Measurements from ENCODE around the gene CDH4. TPM values are rescaled to one million over a fixed set of nuclear protein-coding genes. Genes with fewer than 3 reads are reported as not detected.

Gene CDH4
- total and polyA plus RNA-seq, 2 of the 4 experiments (the other 2 are of a cell fraction) = 1.6 to 3.5 TPM

GRCh38 chr20:61924211-61924857 is 672.3 kb downstream of the CDH4 start:
- H4K5ac ChIP-seq (ENCODE audit: low read depth, low read length) = no peak overlapping the region
- H3K79me1 ChIP-seq (ENCODE audit: low read depth in 1 of 2, low read length in 2 of 2) = no peaks in the 10 kb centered on the region
- H3K36me3 ChIP-seq (ENCODE audit: control insufficient read depth, insufficient read depth, low read length) = no peaks in the 10 kb centered on the region
- ATAC-seq (ENCODE audit: low read depth) (no peak), DNase-seq (no peak)
- no peak overlapping the region for H2BK15ac ChIP-seq (ENCODE audit: low read depth, low read length)
- peak overlapping the region; percentile 3 for H2AFZ ChIP-seq (replicated peaks; ENCODE audit: low read length, poor library complexity)
- intact Hi-C loops (cut with micrococcal nuclease) = no loop called here
- H3K9me1 ChIP-seq (ENCODE audit: insufficient read depth, low read length) = no peaks in the 10 kb centered on the region
- H3K9me3 ChIP-seq (ENCODE audit: control insufficient read depth, insufficient read depth, low read length) = peaks cover 9% of the 10 kb centered on the region; the same call in 1 of the 2 replicates
- no peak overlapping the region for H3K56ac ChIP-seq (ENCODE audit: extremely low read depth, insufficient read depth, low read length)
- no peak overlapping the region for H3K27ac ChIP-seq (ENCODE audit: insufficient read depth, low read length)
- WGBS, 2 experiments (ENCODE audit: extremely low coverage in 2 of 2, insufficient read length in 1 of 2) = 90% methylated on average over 7 of the region's 19 CpGs; no CpG with 5 or more reads in 1 of the 2 experiments
- H3K4me3 ChIP-seq (ENCODE audit: insufficient read depth, low read depth, low read length) = no peak overlapping the region
- TF ChIP-seq CTCF (conservative IDR thresholded peaks at IDR 0.05; ENCODE audit: low read depth, low read length) (no peak), RCOR1 (IDR thresholded peaks at IDR 0.05; ENCODE audit: insufficient replicate concordance, low read length) (no peak), POLR2A (IDR thresholded peaks at IDR 0.05; ENCODE audit: low read depth, low read length) (no peak)
- no peaks in the 10 kb centered on the region for H3K27me3 ChIP-seq (ENCODE audit: control insufficient read depth, insufficient read depth, low read length)
- no peak overlapping the region for H2AK5ac ChIP-seq (ENCODE audit: low read depth, low read length)
- no peak overlapping the region for H3K9ac ChIP-seq (ENCODE audit: low read depth, low read length)
- H3K4me2 ChIP-seq (ENCODE audit: low read depth, low read length) = no peak overlapping the region
- H2BK120ac ChIP-seq (ENCODE audit: low read depth, low read length) = no peak overlapping the region
- CTCF ChIA-PET = no interaction called here
- H3K14ac ChIP-seq (replicated peaks; ENCODE audit: low read depth, low read length) = no peak overlapping the region
- H3K4me1 ChIP-seq (ENCODE audit: control insufficient read depth, insufficient read depth, low read length) = no peaks in the 10 kb centered on the region
- H2AK9ac ChIP-seq (replicated peaks; ENCODE audit: low read depth, low read length, poor library complexity) = no peak overlapping the region
- no peak overlapping the region for H3K23ac ChIP-seq (ENCODE audit: low read depth, low read length)
- H3K4ac ChIP-seq (ENCODE audit: low read depth, low read length) = no peak overlapping the region
- no peak overlapping the region for H2BK5ac ChIP-seq (ENCODE audit: low read depth, low read length, poor library complexity, severe bottlenecking)
- H2BK20ac ChIP-seq (ENCODE audit: low read depth, low read length) = no peak overlapping the region
- no peaks in the 10 kb centered on the region for H4K20me1 ChIP-seq (ENCODE audit: insufficient read depth, low read length)
- no peak overlapping the region for H3K18ac ChIP-seq (ENCODE audit: low read depth, low read length)
- POLR2A ChIA-PET (ENCODE audit: unreplicated experiment) = no interaction called here
- no TSS peak for BruUV-seq (replicated peaks)
- dilution Hi-C loops (cut with HindIII; ENCODE audit: low sequenced_read_pairs, unreplicated experiment) = no loop called here
- H4K91ac ChIP-seq (ENCODE audit: insufficient read depth, low read depth, low read length) = no peak overlapping the region
- no peak overlapping the region for H4K8ac ChIP-seq (ENCODE audit: low read depth in 2 of 2, low read length in 2 of 2)
- in situ Hi-C loops (cut with MboI; ENCODE audit: low sequenced_read_pairs) = no loop called here

All from IMR-90 (cell line).